Mesodermal cell (in vitro differentiated cells): Measurements from ENCODE around the gene CCDC185.

Source experiments
- H3K27ac ChIP-seq: 2 replicates; pipeline ENCODE4 v1.7.0; 2013; ENCODE audit warnings: mild to moderate bottlenecking, low read depth, low read length, moderate library complexity; ENCODE audit not compliant: severe bottlenecking
- H3K36me3 ChIP-seq: 2 replicates; pipeline ENCODE4 v1.7.1; 2013; ENCODE audit warnings: mild to moderate bottlenecking, low read length, moderate library complexity; ENCODE audit not compliant: control insufficient read depth, insufficient read depth
- H3K4me1 ChIP-seq: one replicate; pipeline ENCODE4 v1.7.1; 2013; ENCODE audit warnings: mild to moderate bottlenecking, low read length; ENCODE audit not compliant: insufficient read depth, control insufficient read depth, poor library complexity, severe bottlenecking
- H3K4me3 ChIP-seq: 2 replicates; pipeline ENCODE4 v1.7.0; 2013; ENCODE audit warnings: low read length, control low read depth, mild to moderate bottlenecking; ENCODE audit not compliant: insufficient read depth, poor library complexity, severe bottlenecking; ENCODE audit errors: extremely low read depth
- H3K9me3 ChIP-seq: 2 replicates; pipeline ENCODE4 v1.7.1; 2013; ENCODE audit warnings: mild to moderate bottlenecking, low read length, moderate library complexity; ENCODE audit not compliant: control insufficient read depth
- WGBS, 2 experiments: methylation state at CpG; one replicate each; pipeline ENCODE4 v1.1.5; 2013; ENCODE audit warnings: missing lambda C conversion rate in 2 of 2; ENCODE audit not compliant: insufficient coverage in 2 of 2; 5-methylcytosine and 5-hydroxymethylcytosine counted together

The CCDC185 gene

DNA sequence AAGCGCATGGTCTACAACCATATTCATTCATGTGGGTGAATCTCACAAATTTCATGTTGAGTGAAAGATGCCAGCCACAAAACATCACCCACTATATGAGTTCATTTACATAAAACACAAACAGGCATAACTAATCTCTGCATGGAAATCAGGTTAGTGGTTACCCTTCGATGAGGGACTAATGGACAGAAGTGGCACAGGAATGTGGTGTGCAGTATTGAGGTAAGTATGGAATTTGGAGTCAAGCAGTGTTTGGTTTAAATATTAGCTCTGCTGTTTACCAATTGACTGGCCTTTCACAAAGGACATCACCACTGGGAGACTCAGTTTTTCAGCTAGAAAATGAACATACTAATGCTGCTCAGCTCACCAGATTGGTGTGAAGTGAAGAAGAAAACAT is 24.2 kb downstream of the CCDC185 start:
- Histone ChIP-seq H3K4me3 (no peak overlapping the region), H3K9me3 (no peaks in the 10 kb centered on the region), H3K4me1 (peaks cover 7% of the 10 kb centered on the region), H3K27ac (no peak overlapping the region), H3K36me3 (no peaks in the 10 kb centered on the region)
- 100% methylated on average over 1 of the region's 2 CpGs; no CpG with 5 or more reads in 1 of the 2 experiments for WGBS, 2 experiments

DNA sequence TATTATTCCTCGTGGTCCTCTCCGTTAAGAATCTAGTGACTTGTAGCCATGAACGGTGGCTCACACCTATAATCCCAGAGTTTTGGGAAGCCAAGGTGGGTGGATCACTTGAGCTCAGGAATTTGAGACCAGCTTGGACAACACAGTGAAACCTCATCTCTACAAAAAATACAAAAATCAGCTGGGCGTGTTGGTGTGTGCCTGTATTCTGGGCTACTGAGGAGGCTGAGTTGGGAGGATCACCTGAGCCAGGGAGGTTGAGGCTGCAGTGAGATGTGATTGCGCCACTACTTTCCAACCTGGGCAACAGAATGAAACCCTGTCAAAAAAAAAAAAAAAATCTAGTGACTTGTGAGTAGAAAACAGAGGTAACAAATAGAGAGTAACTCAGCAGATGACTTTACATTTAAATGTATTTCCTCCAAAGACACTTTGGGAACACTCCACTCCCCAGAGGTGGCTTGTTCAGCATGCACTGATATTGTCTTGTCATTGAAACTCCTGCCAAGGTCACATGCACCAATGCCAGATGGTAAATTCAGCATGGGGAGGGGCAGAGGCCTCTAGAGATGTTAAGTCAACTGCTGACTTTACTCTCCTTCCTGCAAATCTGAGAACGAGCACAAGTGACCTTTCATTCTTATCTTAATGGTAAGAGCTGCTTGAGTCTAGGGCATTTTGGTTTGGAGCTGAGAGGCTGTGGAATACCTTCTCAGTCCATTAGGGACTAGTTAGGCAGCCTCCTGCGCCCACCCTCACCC is 24.9 kb downstream of the CCDC185 start:
- Histone ChIP-seq H3K9me3 (no peaks in the 10 kb centered on the region), H3K27ac (no peak overlapping the region), H3K36me3 (no peaks in the 10 kb centered on the region), H3K4me3 (no peak overlapping the region), H3K4me1 (peaks cover 7% of the 10 kb centered on the region)
- WGBS, 2 experiments: 88 to 100% methylated on average over 2 to 3 of the region's 7 CpGs

- Histone ChIP-seq H3K4me1 (peaks cover 7% of the 10 kb centered on the region), H3K27ac (no peak overlapping the region), H3K36me3 (no peaks in the 10 kb centered on the region), H3K4me3 (no peak overlapping the region), H3K9me3 (no peaks in the 10 kb centered on the region)
- 95% methylated on average over 4 to 5 of the region's 8 CpGs for WGBS, 2 experiments
Measured at GRCh38 chr1:223419115-223419514, 25.9 kb downstream of the CCDC185 start.

GRCh38 chr1:223419561-223419960 is 26.3 kb downstream of the CCDC185 start:
- H3K36me3 ChIP-seq: no peaks in the 10 kb centered on the region
- no peak overlapping the region for H3K4me3 ChIP-seq
- no peaks in the 10 kb centered on the region for H3K9me3 ChIP-seq
- WGBS, 2 experiments: 91 to 95% methylated on average over 7 to 8 of the region's 10 CpGs
- H3K27ac ChIP-seq: no peak overlapping the region
- H3K4me1 ChIP-seq: peaks cover 7% of the 10 kb centered on the region

GRCh38 chr1:223421025-223421424 is 27.8 kb downstream of the CCDC185 start:
- no peak overlapping the region for H3K27ac ChIP-seq
- H3K36me3 ChIP-seq: no peaks in the 10 kb centered on the region
- H3K4me3 ChIP-seq: no peak overlapping the region
- no peaks in the 10 kb centered on the region for H3K9me3 ChIP-seq
- H3K4me1 ChIP-seq: peaks cover 7% of the 10 kb centered on the region
- WGBS, 2 experiments: 100% methylated on average over 1 of the region's 1 CpG

GRCh38 chr1:223421676-223422075 is 28.5 kb downstream of the CCDC185 start:
- no CpG with 5 or more reads among the region's 2 CpGs for WGBS, 2 experiments
- no peak overlapping the region for H3K27ac ChIP-seq

DNA sequence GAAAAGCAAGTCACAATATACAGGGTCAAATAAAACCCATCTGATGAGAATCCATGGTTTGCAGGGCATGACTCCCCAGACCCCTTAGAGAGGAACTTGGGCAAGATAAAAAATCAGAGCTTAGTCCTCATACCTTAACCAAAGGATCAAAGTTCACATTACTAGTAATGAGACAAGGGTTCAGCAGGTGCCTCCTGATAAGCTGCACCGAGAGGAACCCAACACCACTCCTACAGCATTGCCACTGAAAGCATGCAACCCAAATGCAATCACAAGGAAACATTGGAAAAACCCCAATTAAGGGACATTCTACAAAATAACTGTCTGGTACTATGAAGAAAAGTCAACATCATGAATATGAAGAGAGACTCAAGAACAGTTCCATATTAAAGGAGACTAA is 29.7 kb downstream of the CCDC185 start:
- no peak overlapping the region for H3K4me3 ChIP-seq
- no peaks in the 10 kb centered on the region for H3K9me3 ChIP-seq
- peaks cover 7% of the 10 kb centered on the region for H3K4me1 ChIP-seq
- H3K36me3 ChIP-seq: no peaks in the 10 kb centered on the region
- no CpG with 5 or more reads among the region's 1 CpG for WGBS, 2 experiments
- H3K27ac ChIP-seq: no peak overlapping the region

More at GRCh38 chr1:223421676-223422075, 28.5 kb downstream of the CCDC185 start:
- Histone ChIP-seq H3K9me3 (no peaks in the 10 kb centered on the region), H3K36me3 (no peaks in the 10 kb centered on the region), H3K4me1 (peaks cover 7% of the 10 kb centered on the region), H3K4me3 (no peak overlapping the region)

GRCh38 chr1:223423641-223424233 is 30.5 kb downstream of the CCDC185 start:
- Histone ChIP-seq H3K27ac (no peak overlapping the region), H3K4me1 (peaks cover 1% of the 10 kb centered on the region), H3K36me3 (no peaks in the 10 kb centered on the region), H3K4me3 (no peak overlapping the region), H3K9me3 (peaks cover 4% of the 10 kb centered on the region)
- WGBS, 2 experiments: 100% methylated on average over 2 of the region's 4 CpGs; no CpG with 5 or more reads in 1 of the 2 experiments

DNA sequence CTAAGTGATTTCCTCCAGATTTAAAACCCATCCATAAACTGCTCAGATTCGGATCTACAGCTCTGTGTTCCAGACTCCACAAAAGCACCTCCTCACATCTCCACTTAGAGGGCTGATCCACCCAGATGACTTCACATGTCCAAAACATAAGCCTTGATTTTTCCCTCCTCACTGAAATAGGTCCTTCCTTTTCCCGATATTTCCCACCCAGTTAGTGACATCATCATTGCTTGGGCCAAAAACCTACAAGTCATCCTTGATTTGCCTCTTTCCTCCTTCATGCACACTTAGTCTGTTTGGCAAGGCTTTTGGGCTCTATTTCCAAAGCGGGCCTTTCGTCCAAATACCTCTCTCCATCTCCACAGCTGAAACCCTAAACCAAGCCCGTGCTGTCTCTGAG is 32.3 kb downstream of the CCDC185 start:
- 94 to 95% methylated on average over 4 of the region's 5 CpGs for WGBS, 2 experiments
- Histone ChIP-seq H3K9me3 (peaks cover 4% of the 10 kb centered on the region), H3K4me1 (no peaks in the 10 kb centered on the region), H3K27ac (no peak overlapping the region), H3K36me3 (no peaks in the 10 kb centered on the region), H3K4me3 (no peak overlapping the region)

GRCh38 chr1:223426936-223427335 is 33.7 kb downstream of the CCDC185 start:
- Histone ChIP-seq H3K27ac (no peak overlapping the region), H3K4me3 (no peak overlapping the region), H3K36me3 (no peaks in the 10 kb centered on the region), H3K9me3 (peaks cover 4% of the 10 kb centered on the region), H3K4me1 (no peaks in the 10 kb centered on the region)
- 100% methylated on average over 1 of the region's 1 CpG for WGBS, 2 experiments

- WGBS, 2 experiments: 88 to 92% methylated on average over 2 of the region's 2 CpGs
- no peaks in the 10 kb centered on the region for H3K36me3 ChIP-seq
- no peaks in the 10 kb centered on the region for H3K4me1 ChIP-seq
- H3K9me3 ChIP-seq: peaks cover 4% of the 10 kb centered on the region
- H3K27ac ChIP-seq: no peak overlapping the region
- H3K4me3 ChIP-seq: no peak overlapping the region
Measured at GRCh38 chr1:223429313-223429731, 36.1 kb downstream of the CCDC185 start.
